NK-92 treated with Interleukin-12 subunit alpha and Interleukin-12 subunit beta, amount 100 ng/mL, for 24 hours (cell line): ENCODE results near the gene CASQ1.

ENCODE experiments used
- DNase-seq: peaks from one replicate; lab custom pipeline; 2025; lab: John Stamatoyannopoulos, UW

Gene CASQ1

DNA sequence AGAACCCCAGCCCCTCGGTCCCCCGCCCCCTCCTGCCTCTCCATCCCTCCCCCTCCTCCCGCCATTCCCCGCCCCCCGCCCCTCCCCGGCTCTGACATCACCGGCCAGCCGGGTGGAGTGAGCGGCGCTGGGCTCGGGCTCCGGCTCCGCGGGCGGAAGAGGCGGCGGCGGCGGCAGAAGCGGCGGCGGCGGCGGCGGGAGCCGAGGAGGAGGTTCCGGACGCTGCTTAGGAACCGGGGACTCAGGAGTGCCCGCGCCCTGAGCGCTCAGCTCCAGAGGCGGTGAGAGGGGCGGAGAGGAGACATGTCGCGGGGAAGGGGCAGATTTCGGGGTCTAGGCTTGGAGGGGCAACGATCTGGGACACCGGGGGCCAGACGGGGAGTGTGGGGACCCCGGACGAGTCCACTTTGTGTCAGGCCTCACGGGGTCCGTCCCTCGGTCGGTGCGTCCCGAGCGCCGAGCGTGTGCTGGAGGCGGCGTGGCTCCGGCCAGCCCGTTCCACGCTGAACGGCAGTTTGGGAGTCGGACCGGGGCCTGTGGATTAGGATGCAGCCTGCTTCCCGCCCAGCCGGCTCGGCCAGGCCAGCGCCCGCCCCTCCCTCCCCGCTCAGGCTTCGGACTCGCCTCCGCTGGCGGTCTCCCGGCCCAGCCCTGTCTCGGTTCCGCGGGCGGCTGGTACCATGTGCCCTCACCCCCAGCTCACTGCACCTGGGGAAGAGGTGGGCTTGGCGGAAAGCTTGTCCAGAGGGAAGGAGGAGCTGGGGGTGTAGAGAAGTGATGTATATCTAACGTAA lies 15.1 kb downstream of the CASQ1 start, which contains the start of gene PEA15:
TSS of gene PEA15 (plus strand) at position 143 of the 794 bp plus-strand sequence. CDS start 6,161 bp downstream, outside the sequence.
- DNase-seq, result peak; percentile 58

- no peak for DNase-seq
Observed at GRCh38 chr1:160206036-160206389, 15.6 kb downstream of the CASQ1 start.

DNA sequence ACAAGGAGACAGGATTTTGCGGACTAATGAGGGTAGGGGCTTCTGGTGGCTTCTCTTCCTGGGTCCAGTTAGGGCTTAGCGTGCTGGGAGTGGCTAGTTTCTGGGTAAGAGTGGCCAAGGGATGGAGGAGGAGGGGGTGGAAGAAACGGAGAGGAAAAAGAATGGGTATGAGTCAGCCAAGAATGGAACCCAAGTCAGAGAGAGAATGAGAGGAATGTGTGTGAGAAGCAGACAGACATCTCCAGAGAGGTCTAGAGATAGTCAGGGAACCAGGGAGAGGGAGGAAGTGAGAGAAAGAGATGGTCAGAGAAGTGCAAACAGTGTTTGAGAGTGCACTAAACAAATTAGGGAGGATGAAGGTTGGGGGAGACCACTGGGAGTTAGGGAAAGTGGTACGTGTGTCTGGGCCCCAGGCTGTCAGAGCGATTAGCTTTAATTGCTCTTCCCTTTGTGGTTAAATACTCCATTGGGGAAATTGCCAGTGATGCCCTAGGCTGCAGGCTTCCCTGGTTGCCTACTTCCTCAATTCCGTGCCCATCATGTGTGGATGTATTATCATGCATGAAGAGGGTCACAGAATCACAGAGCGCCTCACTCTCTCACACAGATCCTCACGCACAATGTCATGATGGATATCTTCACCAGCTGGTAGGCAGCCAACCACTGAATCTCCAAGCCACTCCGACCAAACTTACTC lies 16.2 kb downstream of the CASQ1 start:
- no peak for DNase-seq

GRCh38 chr1:160207118-160207650 lies 16.8 kb downstream of the CASQ1 start:
- no peak for DNase-seq

DNA sequence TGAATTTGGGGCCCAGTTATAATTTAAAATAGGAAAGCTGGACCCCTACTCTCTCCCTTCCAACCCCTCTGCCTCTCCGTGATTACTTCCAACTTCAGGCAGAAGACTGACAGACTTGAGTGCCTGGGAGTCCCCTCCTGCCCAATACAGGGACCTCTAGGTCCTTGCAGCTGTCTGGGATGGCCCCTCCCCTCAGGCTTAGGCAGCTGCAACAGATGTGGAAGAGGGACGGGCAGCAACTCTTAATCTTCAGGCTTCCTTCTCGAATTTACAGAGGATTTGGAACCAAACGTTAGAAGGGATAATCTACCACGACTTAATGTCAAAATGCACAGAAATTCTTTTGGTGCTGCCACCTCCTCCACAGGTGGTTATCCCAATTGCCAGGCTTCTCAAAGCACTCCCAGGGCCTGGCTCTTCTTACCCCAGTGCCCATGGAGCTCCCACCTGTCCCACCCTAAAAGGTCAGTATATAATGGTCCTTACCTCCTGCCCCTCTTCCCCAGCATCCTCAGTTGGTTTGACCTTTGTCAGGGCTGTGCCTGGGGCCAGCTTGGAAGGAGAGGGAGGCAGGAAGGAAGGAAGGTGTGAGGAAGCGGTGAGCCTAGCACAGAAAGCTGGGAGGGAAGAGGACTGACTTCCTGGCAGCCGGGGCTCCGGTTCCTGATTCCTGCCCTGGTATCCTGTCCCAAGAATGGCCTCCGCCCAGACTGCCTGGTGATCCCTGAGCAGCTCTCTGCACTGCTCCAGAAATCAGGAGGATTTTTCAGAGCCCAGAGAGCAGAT lies 17.6 kb downstream of the CASQ1 start:
- DNase-seq, result no peak

DNA sequence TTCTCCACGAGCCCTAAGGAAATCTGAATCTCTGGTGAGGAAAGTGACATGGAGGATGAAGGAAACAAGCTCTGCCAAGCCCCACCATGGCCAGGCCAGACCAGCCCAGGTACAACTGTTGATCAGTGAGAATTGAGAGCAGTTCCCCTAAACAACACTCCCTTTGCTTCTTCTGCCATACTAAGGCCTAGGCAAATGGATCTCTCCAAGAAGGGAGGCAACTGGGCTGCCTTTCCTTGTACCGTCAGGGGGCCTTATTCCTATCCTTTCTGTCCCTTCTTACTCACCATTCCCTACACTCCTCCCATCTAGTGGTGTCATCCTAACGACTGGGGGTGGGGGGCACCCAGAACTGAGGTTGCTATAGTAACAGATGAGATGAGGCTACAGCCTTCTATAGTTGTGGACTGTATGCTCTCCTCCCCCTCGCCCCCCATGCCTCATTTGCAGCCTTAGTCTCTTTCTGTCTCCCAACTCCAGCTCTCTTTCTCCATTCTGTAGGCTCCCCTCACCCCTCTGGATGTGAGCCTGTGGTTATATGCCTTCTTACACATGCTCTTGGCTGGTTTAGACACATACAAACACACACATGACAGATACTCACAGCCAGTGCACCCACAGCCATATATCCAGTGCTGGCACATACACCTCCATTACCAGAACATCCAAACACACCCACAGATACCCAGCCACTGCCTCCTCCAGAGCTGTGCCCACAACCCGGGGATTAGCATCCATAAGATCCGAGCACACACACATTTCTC lies 18.4 kb downstream of the CASQ1 start:
- DNase-seq, result no peak

DNA sequence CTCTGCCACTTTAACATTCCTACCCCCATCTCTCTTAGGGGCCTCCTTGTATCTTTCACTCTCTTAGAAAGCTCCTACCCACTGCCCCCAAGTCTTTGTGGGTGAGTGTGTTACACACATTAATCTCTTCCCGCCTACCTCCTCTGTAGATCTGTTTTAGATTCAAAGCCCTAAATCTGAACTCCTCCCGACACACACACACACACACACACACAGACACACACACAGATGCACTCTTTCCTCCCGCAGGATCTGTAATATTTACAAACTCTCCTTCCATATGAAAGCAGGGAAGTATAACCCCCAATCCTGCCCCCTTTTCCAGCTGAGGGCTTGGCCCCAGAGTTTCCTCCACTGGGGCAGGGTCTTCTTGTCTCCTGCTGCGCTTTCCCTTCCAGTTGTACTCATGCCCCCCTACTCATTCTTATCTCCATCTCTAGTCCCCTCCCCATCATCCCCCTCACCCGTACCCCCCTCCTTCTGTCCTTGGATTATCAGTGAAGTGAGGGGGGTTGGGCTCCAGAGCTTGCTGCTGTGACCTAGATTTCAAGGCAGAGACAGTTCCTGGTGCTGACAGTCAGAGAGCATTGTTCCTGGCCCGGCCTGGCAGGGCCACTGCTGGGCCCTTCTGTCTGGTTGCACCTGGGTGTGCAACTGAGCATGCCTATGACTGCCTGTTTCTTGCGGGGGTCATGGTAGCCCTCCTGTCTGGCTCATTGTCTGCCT lies 19.1 kb downstream of the CASQ1 start:
- no peak for DNase-seq

DNA sequence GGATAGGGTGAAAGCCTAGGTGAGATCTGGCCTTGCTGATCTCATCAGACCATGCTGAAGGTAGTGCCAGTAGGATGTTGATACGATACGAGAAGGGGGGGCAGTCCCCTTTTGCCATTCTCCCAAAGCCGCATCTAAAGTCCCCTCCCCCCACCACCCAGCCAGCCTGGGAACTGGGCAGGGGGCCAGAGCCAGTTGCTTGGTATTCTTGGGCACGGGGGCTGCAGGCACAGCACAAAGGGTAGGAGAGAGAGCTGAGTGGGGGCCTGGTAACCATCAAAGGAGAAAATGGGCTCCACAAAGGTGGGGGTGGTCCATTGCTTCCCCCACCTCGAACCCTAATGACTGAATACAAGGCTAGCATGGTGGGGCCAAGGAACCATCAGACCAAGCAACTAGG lies 20.2 kb downstream of the CASQ1 start:
- no peak for DNase-seq

GRCh38 chr1:160211046-160211790 lies 20.8 kb downstream of the CASQ1 start:
- no peak for DNase-seq

- no peak for DNase-seq
Observed at GRCh38 chr1:160214481-160215140, 24.2 kb downstream of the CASQ1 start.

- DNase-seq, result no peak
Observed at GRCh38 chr1:160216301-160216700, 25.9 kb downstream of the CASQ1 start.

- no peak for DNase-seq
Observed at GRCh38 chr1:160217481-160218051, 27.2 kb downstream of the CASQ1 start.

GRCh38 chr1:160219062-160219929 lies 28.9 kb downstream of the CASQ1 start:
- DNase-seq, result no peak

- DNase-seq, result no peak
Observed at GRCh38 chr1:160220301-160220700, 29.9 kb downstream of the CASQ1 start.

GRCh38 chr1:160221089-160221488 lies 30.7 kb downstream of the CASQ1 start:
- no peak for DNase-seq

- DNase-seq, result no peak
Observed at GRCh38 chr1:160222546-160222945, 32.2 kb downstream of the CASQ1 start.

- DNase-seq, result no peak
Observed at GRCh38 chr1:160224606-160225005, 34.2 kb downstream of the CASQ1 start.

GRCh38 chr1:160225345-160225744 lies 35.0 kb downstream of the CASQ1 start:
- no peak for DNase-seq
